ENCODE results near the gene TRAPPC2B. TPM values are rescaled to one million over a fixed set of nuclear protein-coding genes. Genes with fewer than 3 reads are reported as not detected.

The TRAPPC2B gene
- total and polyA plus RNA-seq, 7 donors = 9.2 to 28.1 (median 21.3) TPM

GRCh38 chr19:57327993-57328392 is 35.4 kb upstream of the TRAPPC2B start:
- intact Hi-C loops (cut with DNase I) = no loop called here
- Histone ChIP-seq H3K4me1 (no peaks in the 10 kb centered on the region), H3K4me3 (no peak overlapping the region), H3K27ac (no peak overlapping the region), H3K9me3 (peaks cover 16 to 25% (median 20%) of the 10 kb centered on the region in 4 donors), H3K36me3 (peaks cover 43 to 90% (median 60%) of the 10 kb centered on the region in 4 donors), H3K27me3 (no peaks in the 10 kb centered on the region)
- TF ChIP-seq EP300 (IDR thresholded peaks at IDR 0.05) = no peak
- no peak for TF ChIP-seq CTCF (IDR thresholded peaks at IDR 0.05)
- TF ChIP-seq POLR2AphosphoS5 (IDR thresholded peaks at IDR 0.05) = no peak
- no peak for TF ChIP-seq POLR2A (IDR thresholded peaks at IDR 0.05)
- 97 to 98% methylated on average over 8 of the region's 8 CpGs for WGBS, 2 donors
- DNase-seq = no peak

DNA sequence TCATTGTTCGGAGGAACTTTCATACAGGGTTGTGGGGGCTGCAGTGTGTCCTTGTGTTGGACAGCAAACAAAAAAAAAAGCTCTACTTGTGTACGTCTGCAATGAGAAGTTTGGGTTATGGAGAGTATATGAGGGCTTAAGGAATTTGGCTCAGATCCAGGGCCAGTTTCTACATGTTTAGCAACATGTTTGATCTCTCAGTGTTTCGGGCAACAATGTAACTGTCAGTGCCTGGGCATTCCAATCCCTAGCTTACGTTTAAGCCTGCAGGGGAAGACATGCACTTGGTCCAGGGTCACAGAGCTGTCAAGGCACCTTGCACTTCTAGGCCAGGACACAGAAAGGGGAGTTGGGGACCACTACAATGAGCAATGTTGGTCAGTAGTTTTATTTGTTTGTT is 29.2 kb upstream of the TRAPPC2B start:
- Histone ChIP-seq H3K27me3 (no peaks in the 10 kb centered on the region), H3K4me1 (peaks cover 0 to 6% (median 0%) of the 10 kb centered on the region in 4 donors), H3K9me3 (peaks cover 0 to 5% (median 2%) of the 10 kb centered on the region in 4 donors), H3K36me3 (peaks cover under 1 to 33% (median 1%) of the 10 kb centered on the region in 4 donors), H3K4me3 (no peak overlapping the region), H3K27ac (no peak overlapping the region)
- no peak for DNase-seq
- WGBS, 2 donors = 87 to 88% methylated on average over 4 of the region's 4 CpGs
- TF ChIP-seq POLR2A (IDR thresholded peaks at IDR 0.05) = no peak
- no peak for TF ChIP-seq EP300 (IDR thresholded peaks at IDR 0.05)
- TF ChIP-seq POLR2AphosphoS5 (IDR thresholded peaks at IDR 0.05) = no peak
- TF ChIP-seq CTCF (IDR thresholded peaks at IDR 0.05) = no peak
- intact Hi-C loops (cut with DNase I) = no loop called here

DNA sequence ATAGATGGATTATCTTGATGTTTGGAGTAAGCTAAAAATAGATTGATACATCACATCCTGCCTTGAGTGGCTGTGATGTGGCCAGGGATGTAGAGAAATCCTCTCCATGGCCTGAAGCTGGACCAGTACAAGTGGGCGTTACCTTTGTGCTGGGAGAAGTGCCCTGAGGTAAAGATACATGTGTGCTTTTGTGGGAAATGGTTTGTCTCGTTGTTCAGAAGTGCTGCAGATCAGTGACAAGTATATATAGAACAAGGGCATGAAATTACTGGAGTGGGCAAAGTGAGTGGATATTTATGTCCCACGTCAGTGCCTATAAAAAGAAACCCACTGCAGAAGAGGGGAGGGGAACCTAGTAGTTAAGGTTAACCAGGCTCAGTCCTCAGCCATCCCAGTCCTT is 24.5 kb upstream of the TRAPPC2B start:
- no peaks in the 10 kb centered on the region for H3K27me3 ChIP-seq
- DNase-seq = no peak
- peaks cover 0 to 6% (median 0%) of the 10 kb centered on the region in 4 donors for H3K4me1 ChIP-seq
- WGBS, 2 donors = 57 to 64% methylated on average over 3 of the region's 3 CpGs
- TF ChIP-seq CTCF (IDR thresholded peaks at IDR 0.05) (no peak), POLR2A (IDR thresholded peaks at IDR 0.05) (no peak), EP300 (IDR thresholded peaks at IDR 0.05) (no peak)
- H3K36me3 ChIP-seq = no peaks in the 10 kb centered on the region
- no peak overlapping the region for H3K27ac ChIP-seq
- intact Hi-C loops (cut with DNase I) = no loop called here
- no peak overlapping the region for H3K4me3 ChIP-seq
- no peaks in the 10 kb centered on the region for H3K9me3 ChIP-seq

DNA sequence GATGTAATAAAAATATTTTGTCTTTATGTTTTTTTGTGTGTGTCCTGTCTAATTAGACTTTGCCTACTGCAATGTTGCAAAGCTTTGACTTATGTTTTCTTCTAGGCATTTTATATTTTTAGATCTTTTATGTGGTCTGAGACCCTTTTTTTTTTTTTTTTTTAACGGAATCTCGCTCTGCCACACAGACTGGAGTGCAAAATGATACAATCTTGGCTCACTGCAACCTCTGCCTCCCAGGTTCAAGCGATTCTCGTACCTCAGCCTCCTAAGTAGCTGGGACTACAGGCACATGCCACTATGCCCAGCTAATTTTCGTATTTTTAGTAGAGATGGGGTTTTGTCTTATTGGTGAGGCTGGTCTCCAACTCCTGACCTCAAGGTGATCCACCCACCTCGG is 20.8 kb upstream of the TRAPPC2B start:
- H3K4me1 ChIP-seq = peaks cover 0 to 6% (median 0%) of the 10 kb centered on the region in 4 donors
- H3K27ac ChIP-seq = no peak overlapping the region
- H3K27me3 ChIP-seq = no peaks in the 10 kb centered on the region
- no peaks in the 10 kb centered on the region for H3K9me3 ChIP-seq
- intact Hi-C loops (cut with DNase I) = no loop called here
- no peaks in the 10 kb centered on the region for H3K36me3 ChIP-seq
- TF ChIP-seq POLR2AphosphoS5 (IDR thresholded peaks at IDR 0.05) (no peak), EP300 (IDR thresholded peaks at IDR 0.05) (no peak), POLR2A (IDR thresholded peaks at IDR 0.05) (no peak), CTCF (IDR thresholded peaks at IDR 0.05) (no peak)
- no peak for DNase-seq
- WGBS, 2 donors = 74 to 79% methylated on average over 6 of the region's 6 CpGs
- H3K4me3 ChIP-seq = no peak overlapping the region

DNA sequence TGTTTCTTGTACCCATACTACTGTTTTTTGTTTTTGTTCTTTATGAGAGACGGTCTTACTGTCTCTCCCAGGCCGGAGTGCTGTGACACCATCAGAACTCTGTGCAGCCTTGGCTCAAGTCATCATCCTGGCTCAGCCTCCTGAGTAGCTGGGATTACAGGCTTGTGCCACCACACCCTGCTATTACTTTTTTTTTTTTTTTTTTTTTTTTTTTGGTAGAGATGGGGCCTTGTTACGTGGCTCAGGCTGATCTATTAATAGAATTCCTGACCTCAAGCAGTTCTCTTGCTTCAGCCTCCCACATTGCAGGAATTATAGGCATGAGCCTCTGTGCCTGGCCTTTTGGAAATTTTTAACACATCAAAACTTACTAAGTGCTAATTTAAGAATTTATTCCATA is 15.2 kb upstream of the TRAPPC2B start:
- Histone ChIP-seq H3K27me3 (no peaks in the 10 kb centered on the region), H3K4me1 (peaks cover 0 to 16% (median 16%) of the 10 kb centered on the region in 4 donors), H3K27ac (no peak overlapping the region), H3K9me3 (no peaks in the 10 kb centered on the region), H3K36me3 (peaks cover 0 to 7% (median 1%) of the 10 kb centered on the region in 4 donors), H3K4me3 (no peak overlapping the region)
- DNase-seq = no peak
- no peak for TF ChIP-seq EP300 (IDR thresholded peaks at IDR 0.05)
- TF ChIP-seq POLR2A (IDR thresholded peaks at IDR 0.05) = no peak
- no peak for TF ChIP-seq CTCF (IDR thresholded peaks at IDR 0.05)
- TF ChIP-seq POLR2AphosphoS5 (IDR thresholded peaks at IDR 0.05) = no peak
- intact Hi-C loops (cut with DNase I) = no loop called here
- 65 to 66% methylated on average over 3 of the region's 3 CpGs for WGBS, 2 donors

All from sigmoid colon (tissue), 7 donors.